T-helper 1 cell (primary cell): Measurements from ENCODE around the gene PRKAG1.
"Not testable (repeated sequence)": the region's sequence is repeated elsewhere in the genome, so short reads cannot be mapped to it uniquely, and the experiment has no call there.

ENCODE experiments used
- DNase-seq, 5 donors: peaks; one replicate each; pipeline ENCODE4 v3.0.0-alpha.2; 2012 to 2020
- total RNA-seq, 4 donors: gene quantifications; one replicate each; lab custom pipeline; 2026; lab: John Stamatoyannopoulos, UW

PRKAG1 gene
- total RNA-seq, result 12.3 to 26.2 (median 18.3) reads per million in 4 donors

GRCh38 chr12:49018261-49019119 lies at the start of gene PRKAG1:
Gene PRKAG1, minus strand, starts transcription at chr12:49018776. Its CDS starts 36 bp downstream, at chr12:49018740.
- DNase-seq, result peak; percentile 95 to 99 (median 96)

- no peak for DNase-seq
Measured at GRCh38 chr12:49066120-49066519, 47.5 kb upstream of the PRKAG1 start.

GRCh38 chr12:49064767-49065152 lies 46.2 kb upstream of the PRKAG1 start:
- no peak for DNase-seq

- not testable (repeated sequence) for DNase-seq
Measured at GRCh38 chr12:49061916-49062315, 43.3 kb upstream of the PRKAG1 start.

- DNase-seq, result no peak
Measured at GRCh38 chr12:49061157-49061650, 42.6 kb upstream of the PRKAG1 start.

GRCh38 chr12:49060237-49061156 lies 41.9 kb upstream of the PRKAG1 start, which contains the start of gene KMT2D:
Gene KMT2D, minus strand, starts transcription at chr12:49060794. Its CDS starts 5,470 bp downstream, at chr12:49055324.
- peak; percentile 73 to 92 (median 83) for DNase-seq

GRCh38 chr12:49059299-49060171 lies 41.0 kb upstream of the PRKAG1 start:
- peak in 1 of 5 donors; percentile 39 for DNase-seq

- DNase-seq, result no peak
Measured at GRCh38 chr12:49059045-49059298, 40.4 kb upstream of the PRKAG1 start.

- no peak for DNase-seq
Measured at GRCh38 chr12:49058366-49059044, 39.9 kb upstream of the PRKAG1 start.

GRCh38 chr12:49057888-49058287 lies 39.3 kb upstream of the PRKAG1 start:
- no peak for DNase-seq

GRCh38 chr12:49055978-49056754 lies 37.6 kb upstream of the PRKAG1 start:
- DNase-seq, result peak in 3 of 5 donors; percentile 31 to 72 (median 42)

- DNase-seq, result no peak
Measured at GRCh38 chr12:49055092-49055491, 36.5 kb upstream of the PRKAG1 start.

GRCh38 chr12:49054524-49054923 lies 35.9 kb upstream of the PRKAG1 start:
- no peak for DNase-seq

GRCh38 chr12:49054096-49054495 lies 35.5 kb upstream of the PRKAG1 start:
- no peak for DNase-seq

GRCh38 chr12:49052451-49053208 lies 34.1 kb upstream of the PRKAG1 start:
- DNase-seq, result no peak

- no peak for DNase-seq
Measured at GRCh38 chr12:49051777-49052438, 33.3 kb upstream of the PRKAG1 start.

- DNase-seq, result no peak
Measured at GRCh38 chr12:49051373-49051764, 32.8 kb upstream of the PRKAG1 start.

- no peak for DNase-seq
Measured at GRCh38 chr12:49050507-49051372, 32.2 kb upstream of the PRKAG1 start.
